ENCODE measurements around the gene PPP1R18. TPM values are rescaled to one million over a fixed set of nuclear protein-coding genes. Genes with fewer than 3 reads are reported as not detected.

The PPP1R18 gene
- total and polyA plus RNA-seq, 9 of the 15 experiments (the other 6 are each of a cell fraction or from before 2014, with no cell fraction given), result 12.0 to 99.2 (median 42.6) TPM

DNA sequence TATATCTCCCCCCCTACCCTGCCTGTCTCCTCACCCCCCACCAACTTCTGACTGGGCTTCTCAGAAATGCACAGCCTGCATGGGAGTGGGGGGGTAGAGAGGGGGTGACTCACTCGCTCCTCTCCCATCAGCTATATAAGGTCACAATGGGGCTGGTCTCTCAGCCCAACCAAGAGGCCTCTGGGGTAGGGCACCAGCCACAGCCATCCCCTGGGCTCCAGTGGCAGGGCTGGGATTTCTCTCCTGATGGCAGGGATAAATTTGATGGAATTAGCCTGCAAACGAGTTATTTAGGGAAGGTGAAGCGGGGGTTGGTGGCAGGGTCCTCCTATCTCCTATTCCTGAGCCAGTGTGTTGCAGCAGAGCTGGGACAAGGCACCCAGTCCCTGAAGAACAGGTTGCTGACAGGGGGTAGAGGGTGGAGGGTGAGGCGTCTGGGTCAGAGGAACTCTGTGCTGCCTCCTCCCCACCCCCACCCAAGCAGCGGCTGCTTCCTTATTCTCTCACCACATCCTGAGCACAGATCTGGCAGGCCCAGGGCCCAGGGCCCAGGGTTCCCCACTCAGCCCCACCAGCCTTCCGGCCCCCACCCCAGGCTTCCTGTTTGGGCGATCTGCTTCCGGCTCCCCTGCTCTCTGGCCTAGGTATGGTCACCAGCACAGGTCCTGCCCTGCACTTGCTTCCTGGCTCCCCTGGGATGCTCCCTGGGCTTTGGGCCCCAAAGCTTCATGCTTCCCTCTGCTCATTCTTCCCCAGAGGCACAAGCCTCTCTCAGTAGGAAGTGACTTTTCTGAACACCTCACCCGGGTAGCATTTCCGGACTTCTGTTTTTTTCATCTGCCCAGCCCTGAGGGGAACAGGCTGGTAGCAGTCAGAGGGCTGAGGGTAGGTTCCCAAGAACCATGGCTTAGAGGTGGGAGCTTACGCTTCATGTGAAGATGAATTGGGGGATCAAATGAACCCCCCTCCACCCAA lies 4.0 kb downstream of the PPP1R18 start (continued):
- TF ChIP-seq, protein P1, sequence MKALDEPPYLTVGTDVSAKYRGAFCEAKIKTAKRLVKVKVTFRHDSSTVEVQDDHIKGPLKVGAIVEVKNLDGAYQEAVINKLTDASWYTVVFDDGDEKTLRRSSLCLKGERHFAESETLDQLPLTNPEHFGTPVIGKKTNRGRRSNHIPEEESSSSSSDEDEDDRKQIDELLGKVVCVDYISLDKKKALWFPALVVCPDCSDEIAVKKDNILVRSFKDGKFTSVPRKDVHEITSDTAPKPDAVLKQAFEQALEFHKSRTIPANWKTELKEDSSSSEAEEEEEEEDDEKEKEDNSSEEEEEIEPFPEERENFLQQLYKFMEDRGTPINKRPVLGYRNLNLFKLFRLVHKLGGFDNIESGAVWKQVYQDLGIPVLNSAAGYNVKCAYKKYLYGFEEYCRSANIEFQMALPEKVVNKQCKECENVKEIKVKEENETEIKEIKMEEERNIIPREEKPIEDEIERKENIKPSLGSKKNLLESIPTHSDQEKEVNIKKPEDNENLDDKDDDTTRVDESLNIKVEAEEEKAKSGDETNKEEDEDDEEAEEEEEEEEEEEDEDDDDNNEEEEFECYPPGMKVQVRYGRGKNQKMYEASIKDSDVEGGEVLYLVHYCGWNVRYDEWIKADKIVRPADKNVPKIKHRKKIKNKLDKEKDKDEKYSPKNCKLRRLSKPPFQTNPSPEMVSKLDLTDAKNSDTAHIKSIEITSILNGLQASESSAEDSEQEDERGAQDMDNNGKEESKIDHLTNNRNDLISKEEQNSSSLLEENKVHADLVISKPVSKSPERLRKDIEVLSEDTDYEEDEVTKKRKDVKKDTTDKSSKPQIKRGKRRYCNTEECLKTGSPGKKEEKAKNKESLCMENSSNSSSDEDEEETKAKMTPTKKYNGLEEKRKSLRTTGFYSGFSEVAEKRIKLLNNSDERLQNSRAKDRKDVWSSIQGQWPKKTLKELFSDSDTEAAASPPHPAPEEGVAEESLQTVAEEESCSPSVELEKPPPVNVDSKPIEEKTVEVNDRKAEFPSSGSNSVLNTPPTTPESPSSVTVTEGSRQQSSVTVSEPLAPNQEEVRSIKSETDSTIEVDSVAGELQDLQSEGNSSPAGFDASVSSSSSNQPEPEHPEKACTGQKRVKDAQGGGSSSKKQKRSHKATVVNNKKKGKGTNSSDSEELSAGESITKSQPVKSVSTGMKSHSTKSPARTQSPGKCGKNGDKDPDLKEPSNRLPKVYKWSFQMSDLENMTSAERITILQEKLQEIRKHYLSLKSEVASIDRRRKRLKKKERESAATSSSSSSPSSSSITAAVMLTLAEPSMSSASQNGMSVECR (CRISPR knock-in tag; IDR thresholded peaks at IDR 0.05), result peak; percentile 2; the same call in 1 of the 2 replicates
- TF ChIP-seq NELFE (IDR thresholded peaks at IDR 0.05; ENCODE audit: insufficient read depth, insufficient read length), result no peak
- no peak for TF ChIP-seq ZFP36 (IDR thresholded peaks at IDR 0.05; ENCODE audit: low read depth, low read length, partially characterized antibody)
- TF ChIP-seq, protein P2, sequence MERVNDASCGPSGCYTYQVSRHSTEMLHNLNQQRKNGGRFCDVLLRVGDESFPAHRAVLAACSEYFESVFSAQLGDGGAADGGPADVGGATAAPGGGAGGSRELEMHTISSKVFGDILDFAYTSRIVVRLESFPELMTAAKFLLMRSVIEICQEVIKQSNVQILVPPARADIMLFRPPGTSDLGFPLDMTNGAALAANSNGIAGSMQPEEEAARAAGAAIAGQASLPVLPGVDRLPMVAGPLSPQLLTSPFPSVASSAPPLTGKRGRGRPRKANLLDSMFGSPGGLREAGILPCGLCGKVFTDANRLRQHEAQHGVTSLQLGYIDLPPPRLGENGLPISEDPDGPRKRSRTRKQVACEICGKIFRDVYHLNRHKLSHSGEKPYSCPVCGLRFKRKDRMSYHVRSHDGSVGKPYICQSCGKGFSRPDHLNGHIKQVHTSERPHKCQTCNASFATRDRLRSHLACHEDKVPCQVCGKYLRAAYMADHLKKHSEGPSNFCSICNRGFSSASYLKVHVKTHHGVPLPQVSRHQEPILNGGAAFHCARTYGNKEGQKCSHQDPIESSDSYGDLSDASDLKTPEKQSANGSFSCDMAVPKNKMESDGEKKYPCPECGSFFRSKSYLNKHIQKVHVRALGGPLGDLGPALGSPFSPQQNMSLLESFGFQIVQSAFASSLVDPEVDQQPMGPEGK (CRISPR knock-in tag; IDR thresholded peaks at IDR 0.05; ENCODE audit: borderline replicate concordance), result no peak
- TF ChIP-seq, protein P3, sequence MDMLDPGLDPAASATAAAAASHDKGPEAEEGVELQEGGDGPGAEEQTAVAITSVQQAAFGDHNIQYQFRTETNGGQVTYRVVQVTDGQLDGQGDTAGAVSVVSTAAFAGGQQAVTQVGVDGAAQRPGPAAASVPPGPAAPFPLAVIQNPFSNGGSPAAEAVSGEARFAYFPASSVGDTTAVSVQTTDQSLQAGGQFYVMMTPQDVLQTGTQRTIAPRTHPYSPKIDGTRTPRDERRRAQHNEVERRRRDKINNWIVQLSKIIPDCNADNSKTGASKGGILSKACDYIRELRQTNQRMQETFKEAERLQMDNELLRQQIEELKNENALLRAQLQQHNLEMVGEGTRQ (CRISPR knock-in tag; IDR thresholded peaks at IDR 0.05), result no peak
- TF ChIP-seq TFAM (CRISPR knock-in tag; conservative IDR thresholded peaks at IDR 0.05), result no peak
- TF ChIP-seq NR2F6 (CRISPR knock-in tag; IDR thresholded peaks at IDR 0.05), result no peak
- no peak for TF ChIP-seq NFIX (CRISPR knock-in tag; IDR thresholded peaks at IDR 0.05; ENCODE audit: low read depth)
- peak; percentile 60; the same call in 1 of the 2 replicates for TF ChIP-seq ESRRB (CRISPR knock-in tag; IDR thresholded peaks at IDR 0.05; ENCODE audit: borderline replicate concordance)
- TF ChIP-seq CBFA2T3 (IDR thresholded peaks at IDR 0.05), result no peak; the same call in 1 of the 2 replicates
- no peak for TF ChIP-seq POLR2AphosphoS2 (IDR thresholded peaks at IDR 0.05; ENCODE audit: low read length)
- TF ChIP-seq ZC3H11A (IDR thresholded peaks at IDR 0.05; ENCODE audit: low read depth, low read length), result peak; percentile 22; the same call in 1 of the 2 replicates
- no peak for TF ChIP-seq MEIS2 (IDR thresholded peaks at IDR 0.05; ENCODE audit: partially characterized antibody)
